ENCODE results near the gene RAB4B. TPM values are rescaled to one million over a fixed set of nuclear protein-coding genes. Genes with fewer than 3 reads are reported as not detected.

Gene RAB4B
- total RNA-seq, 2 experiments from 2014 or later: 37.1 to 51.3 TPM

- H3K4me2 ChIP-seq (ENCODE audit: low read length): peak within 1 kb of the TSS; percentile 90
- DNase-seq (ENCODE audit: low spot score): peak; percentile 100
- H3K79me2 ChIP-seq (ENCODE audit: insufficient read depth, low read depth, low read length): peaks cover 62% of the 10 kb centered on the region
- H4K20me1 ChIP-seq (ENCODE audit: insufficient read depth, low read length): peaks cover 14% of the 10 kb centered on the region
- ChIA-PET POLR2A (interaction anchor here (0.6 to 3.8 kb wide), 9 partner anchors 9 to 613 kb away, joined by 3 to 29 read pairs (median 4); partner anchors contain the start of genes B9D2 and RAB4B), CTCF (ENCODE audit: unreplicated experiment) (interaction anchor here (1.0 kb wide), 1 partner anchor 87 kb away, joined by 3 read pairs; no protein-coding TSS in a partner anchor)
- intact Hi-C loops (cut with micrococcal nuclease; ENCODE audit: unreplicated experiment): loop anchor here (1.0 to 5.0 kb wide), 4 partner anchors 27 to 88 kb away; partner anchors contain the start of gene EGLN2
- peak within 1 kb of the TSS; percentile 79 for H3K27ac ChIP-seq (ENCODE audit: low read depth, low read length, poor library complexity, severe bottlenecking)
- no peaks in the 10 kb centered on the region for H3K9me3 ChIP-seq (ENCODE audit: low read length)
- H3K4me3 ChIP-seq (ENCODE audit: low read depth, low read length, poor library complexity, severe bottlenecking): peak within 1 kb of the TSS; percentile 80
- no peak for TF ChIP-seq EZH2phosphoT487 (IDR thresholded peaks at IDR 0.05; ENCODE audit: borderline replicate concordance, low read depth, low read length)
- TF ChIP-seq, protein P1, sequence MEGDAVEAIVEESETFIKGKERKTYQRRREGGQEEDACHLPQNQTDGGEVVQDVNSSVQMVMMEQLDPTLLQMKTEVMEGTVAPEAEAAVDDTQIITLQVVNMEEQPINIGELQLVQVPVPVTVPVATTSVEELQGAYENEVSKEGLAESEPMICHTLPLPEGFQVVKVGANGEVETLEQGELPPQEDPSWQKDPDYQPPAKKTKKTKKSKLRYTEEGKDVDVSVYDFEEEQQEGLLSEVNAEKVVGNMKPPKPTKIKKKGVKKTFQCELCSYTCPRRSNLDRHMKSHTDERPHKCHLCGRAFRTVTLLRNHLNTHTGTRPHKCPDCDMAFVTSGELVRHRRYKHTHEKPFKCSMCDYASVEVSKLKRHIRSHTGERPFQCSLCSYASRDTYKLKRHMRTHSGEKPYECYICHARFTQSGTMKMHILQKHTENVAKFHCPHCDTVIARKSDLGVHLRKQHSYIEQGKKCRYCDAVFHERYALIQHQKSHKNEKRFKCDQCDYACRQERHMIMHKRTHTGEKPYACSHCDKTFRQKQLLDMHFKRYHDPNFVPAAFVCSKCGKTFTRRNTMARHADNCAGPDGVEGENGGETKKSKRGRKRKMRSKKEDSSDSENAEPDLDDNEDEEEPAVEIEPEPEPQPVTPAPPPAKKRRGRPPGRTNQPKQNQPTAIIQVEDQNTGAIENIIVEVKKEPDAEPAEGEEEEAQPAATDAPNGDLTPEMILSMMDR (conservative IDR thresholded peaks at IDR 0.05; ENCODE audit: low read length): no peak
- TSS peak; percentile 97 for BruUV-seq (replicated peaks)
- H2AFZ ChIP-seq (ENCODE audit: low read length): no peak within 1 kb of the TSS; the same call in 1 of the 2 replicates
- H3K9me2 ChIP-seq (ENCODE audit: insufficient read depth, low read length): no peaks in the 10 kb centered on the region
- peaks cover 45% of the 10 kb centered on the region for H3K4me1 ChIP-seq (ENCODE audit: insufficient read depth, low read length, poor library complexity, severe bottlenecking)
- H3K36me3 ChIP-seq (ENCODE audit: insufficient read depth, low read length): peaks cover 36% of the 10 kb centered on the region
These were observed 27.8 kb upstream of the RAB4B start, which contains the start of gene ACTMAP for GRCh38 chr19:40750058-40750873. TSS of gene ACTMAP (minus strand) at chr19:40750477. CDS start at chr19:40749803, 674 bp downstream.

- DNase-seq (ENCODE audit: low spot score): peak; percentile 99
- Histone ChIP-seq H3K4me3 (ENCODE audit: low read depth, low read length, poor library complexity, severe bottlenecking) (peak within 1 kb of the TSS; percentile 80), H3K27ac (ENCODE audit: low read depth, low read length, poor library complexity, severe bottlenecking) (peak within 1 kb of the TSS; percentile 79), H4K20me1 (ENCODE audit: insufficient read depth, low read length) (peaks cover 22% of the 10 kb centered on the region), H3K4me2 (ENCODE audit: low read length) (peak within 1 kb of the TSS; percentile 90), H3K9me2 (ENCODE audit: insufficient read depth, low read length) (no peaks in the 10 kb centered on the region), H3K79me2 (ENCODE audit: insufficient read depth, low read depth, low read length) (peaks cover 69% of the 10 kb centered on the region), H2AFZ (ENCODE audit: low read length) (no peak within 1 kb of the TSS; the same call in 1 of the 2 replicates), H3K36me3 (ENCODE audit: insufficient read depth, low read length) (peaks cover 44% of the 10 kb centered on the region), H3K4me1 (ENCODE audit: insufficient read depth, low read length, poor library complexity, severe bottlenecking) (peaks cover 52% of the 10 kb centered on the region), H3K9me3 (ENCODE audit: low read length) (no peaks in the 10 kb centered on the region)
- intact Hi-C loops (cut with micrococcal nuclease; ENCODE audit: unreplicated experiment): loop anchor here (1.0 to 5.0 kb wide), 4 partner anchors 26 to 89 kb away; partner anchors contain the start of gene EGLN2
- no TSS peak for BruUV-seq (replicated peaks)
- ChIA-PET POLR2A (interaction anchor here (0.8 to 3.8 kb wide), 5 partner anchors 10 to 55 kb away, joined by 3 to 29 read pairs (median 4); partner anchors contain the start of gene RAB4B), CTCF (ENCODE audit: unreplicated experiment) (interaction anchor here (1.0 kb wide), 1 partner anchor 88 kb away, joined by 3 read pairs; no protein-coding TSS in a partner anchor)
- TF ChIP-seq, protein P1 (conservative IDR thresholded peaks at IDR 0.05; ENCODE audit: low read length): no peak
- no peak for TF ChIP-seq EZH2phosphoT487 (IDR thresholded peaks at IDR 0.05; ENCODE audit: borderline replicate concordance, low read depth, low read length)
These were observed 27.0 kb upstream of the RAB4B start, which contains the start of gene SNRPA for GRCh38 chr19:40750874-40751537. TSS of gene SNRPA (plus strand) at chr19:40751203. CDS start at chr19:40751409, 206 bp downstream.

Measured in OCI-LY7 (cell line).